PC-3 (cell line): ENCODE results near the gene AGPAT4. TPM values are rescaled to one million over a fixed set of nuclear protein-coding genes. Genes with fewer than 3 reads are reported as not detected.

Experiments
- ATAC-seq: fragments of 200-7000 bp; cut with Tn5 transposase; 2 replicates; pipeline ENCODE4 v1.9.1; 2020; ENCODE audit warnings: mild to moderate bottlenecking, moderate library complexity
- BruUV-seq: library from RNA; stranded (reverse); fragments of 400-500 nt; replicated peaks from 2 replicates; lab custom pipeline; 2021; lab: Mats Ljungman, UMichigan
- CTCF ChIA-PET: fragments of 300-600 bp; sonication (Branson Sonifier 250); formaldehyde crosslinking; loops from one replicate; lab custom pipeline; 2022; ENCODE audit warnings: antibody characterized with exemption; lab: Charles Lee
- POLR2A ChIA-PET: fragments of 300-600 bp; sonication (Branson Sonifier 250); formaldehyde crosslinking; loops from one replicate; lab custom pipeline; 2022; ENCODE audit warnings: antibody characterized with exemption; ENCODE audit not compliant: unreplicated experiment; lab: Charles Lee
- DNase-seq: peaks from one replicate; pipeline ENCODE4 v3.0.0-alpha.2; 2015
- H2AFZ ChIP-seq: fragments of 300-600 bp; sonication (generic); 2 replicates; pipeline ENCODE4 v1.6.0; 2016; ENCODE audit warnings: antibody characterized with exemption, low read length
- H3F3A ChIP-seq: fragments of 300-600 bp; sonication (generic); one replicate; pipeline ENCODE4 v1.6.0; 2017; ENCODE audit warnings: antibody characterized with exemption, low read length, control low read depth, mild to moderate bottlenecking; ENCODE audit not compliant: unreplicated experiment
- H3K27ac ChIP-seq: fragments of 300-600 bp; sonication (generic); 2 replicates; pipeline ENCODE4 v1.5.1; 2016; ENCODE audit warnings: mild to moderate bottlenecking, low read length
- H3K27me3 ChIP-seq: fragments of 300-600 bp; sonication (generic); 2 replicates; pipeline ENCODE4 v1.6.1; 2016; ENCODE audit warnings: low read length, mixed read lengths
- H3K36me3 ChIP-seq: fragments of 300-600 bp; sonication (generic); 2 replicates; pipeline ENCODE4 v1.6.1; 2016; ENCODE audit warnings: low read depth, mixed run types, low read length, mixed read lengths
- H3K4me1 ChIP-seq: fragments of 300-600 bp; sonication (generic); 2 replicates; pipeline ENCODE4 v1.5.1; 2016; ENCODE audit warnings: low read length; ENCODE audit not compliant: insufficient read depth
- H3K4me2 ChIP-seq: fragments of 300-600 bp; sonication (generic); 2 replicates; pipeline ENCODE4 v1.6.0; 2016; ENCODE audit warnings: low read length
- H3K4me3 ChIP-seq: fragments of 300-600 bp; sonication (generic); 2 replicates; pipeline ENCODE4 v1.5.1; 2016; ENCODE audit warnings: mild to moderate bottlenecking, low read length, mixed read lengths
- H3K79me2 ChIP-seq: fragments of 300-600 bp; sonication (generic); 2 replicates; pipeline ENCODE4 v1.6.1; 2017; ENCODE audit warnings: low read length, mixed read lengths
- H3K9ac ChIP-seq: fragments of 300-600 bp; sonication (generic); 2 replicates; pipeline ENCODE4 v1.6.0; 2016; ENCODE audit warnings: mild to moderate bottlenecking, low read length
- H3K9me2 ChIP-seq: fragments of 300-600 bp; sonication (generic); replicated peaks from 2 replicates; pipeline ENCODE4 v1.6.1; 2016; ENCODE audit warnings: mixed run types, low read length, mixed read lengths
- H3K9me3 ChIP-seq: fragments of 300-600 bp; sonication (generic); 2 replicates; pipeline ENCODE4 v1.6.1; 2016; ENCODE audit warnings: low read length, mixed read lengths
- H4K20me1 ChIP-seq: fragments of 300-600 bp; sonication (generic); 2 replicates; pipeline ENCODE4 v1.6.1; 2016; ENCODE audit warnings: low read length, mixed read lengths
- CTCF ChIP-seq: fragments of 300-600 bp; sonication (generic); conservative IDR thresholded peaks from 2 replicates; pipeline ENCODE4 v1.5.1; 2017; ENCODE audit warnings: antibody characterized with exemption, low read depth, mild to moderate bottlenecking, low read length
- EZH2 ChIP-seq: fragments of 300-600 bp; sonication (generic); IDR thresholded peaks from one replicate; pipeline ENCODE4 v1.6.1; 2017; ENCODE audit warnings: antibody characterized with exemption, mild to moderate bottlenecking, low read length; ENCODE audit not compliant: unreplicated experiment
- EZH2phosphoT487 ChIP-seq: fragments of 300-600 bp; sonication (generic); IDR thresholded peaks from 2 replicates; pipeline ENCODE4 v1.6.1; 2018; ENCODE audit warnings: mild to moderate bottlenecking, antibody characterized with exemption, low read length, borderline replicate concordance
- intact Hi-C: fragments of 100-400 bp; cut with micrococcal nuclease; formaldehyde crosslinking; loops from 2 replicates; pipeline ENCODE4 v1.9.0; 2023
- total RNA-seq: library from RNA; depleted of rRNA; stranded (reverse); fragments of >200 nt; gene quantifications from 2 replicates; pipeline ENCODE4 v1.2.3, GENCODE V29; 2014

AGPAT4 gene
- total RNA-seq, 1 experiment from 2014 or later, result 3.8 TPM

GRCh38 chr6:161255518-161255917 is 18.3 kb downstream of the AGPAT4 start:
- Histone ChIP-seq H3K79me2 (no peaks in the 10 kb centered on the region), H3K4me3 (no peak overlapping the region), H2AFZ (no peak overlapping the region), H3K9me3 (no peaks in the 10 kb centered on the region), H3F3A (no peaks in the 10 kb centered on the region), H4K20me1 (no peaks in the 10 kb centered on the region), H3K27ac (no peak overlapping the region), H3K4me2 (no peak overlapping the region), H3K36me3 (no peaks in the 10 kb centered on the region), H3K9ac (no peak overlapping the region), H3K9me2 (no peaks in the 10 kb centered on the region), H3K27me3 (no peaks in the 10 kb centered on the region), H3K4me1 (peaks cover 13% of the 10 kb centered on the region)
- DNase-seq (no peak), ATAC-seq (no peak)
- intact Hi-C loops, result no loop called here
- POLR2A ChIA-PET, result interaction anchor here (0.6 kb wide), 1 partner anchor 44 kb away, joined by 3 read pairs; no protein-coding TSS in a partner anchor
- CTCF ChIA-PET, result no interaction called here
- TF ChIP-seq EZH2phosphoT487 (no peak), CTCF (no peak), EZH2 (no peak)
- BruUV-seq, result no TSS peak

GRCh38 chr6:161254464-161255253 is 19.2 kb downstream of the AGPAT4 start:
- no peak overlapping the region for H3K4me2 ChIP-seq
- intact Hi-C loops, result no loop called here
- H3K36me3 ChIP-seq, result no peaks in the 10 kb centered on the region
- no peaks in the 10 kb centered on the region for H3K9me3 ChIP-seq
- H3K27ac ChIP-seq, result no peak overlapping the region
- H3K9me2 ChIP-seq, result no peaks in the 10 kb centered on the region
- CTCF ChIA-PET, result no interaction called here
- POLR2A ChIA-PET, result no interaction called here
- H3K27me3 ChIP-seq, result no peaks in the 10 kb centered on the region
- no peaks in the 10 kb centered on the region for H3F3A ChIP-seq
- H2AFZ ChIP-seq, result no peak overlapping the region
- no peaks in the 10 kb centered on the region for H4K20me1 ChIP-seq
- no peak for ATAC-seq
- no peaks in the 10 kb centered on the region for H3K79me2 ChIP-seq
- peaks cover 13% of the 10 kb centered on the region for H3K4me1 ChIP-seq
- no TSS peak for BruUV-seq
- no peak for DNase-seq
- H3K4me3 ChIP-seq, result no peak overlapping the region
- H3K9ac ChIP-seq, result no peak overlapping the region
- TF ChIP-seq EZH2phosphoT487, result no peak
- no peak for TF ChIP-seq EZH2
- TF ChIP-seq CTCF, result no peak

GRCh38 chr6:161254126-161254463 is 19.8 kb downstream of the AGPAT4 start:
- Histone ChIP-seq H3K9ac (no peak overlapping the region), H3K9me3 (no peaks in the 10 kb centered on the region), H3K79me2 (no peaks in the 10 kb centered on the region), H3K4me2 (no peak overlapping the region), H3F3A (no peaks in the 10 kb centered on the region), H3K27ac (no peak overlapping the region), H3K4me1 (peaks cover 13% of the 10 kb centered on the region), H3K27me3 (no peaks in the 10 kb centered on the region), H3K4me3 (no peak overlapping the region), H2AFZ (no peak overlapping the region), H3K9me2 (no peaks in the 10 kb centered on the region), H3K36me3 (no peaks in the 10 kb centered on the region), H4K20me1 (no peaks in the 10 kb centered on the region)
- TF ChIP-seq EZH2 (no peak), CTCF (no peak), EZH2phosphoT487 (no peak)
- ChIA-PET CTCF (no interaction called here), POLR2A (no interaction called here)
- DNase-seq (no peak), ATAC-seq (no peak)
- BruUV-seq, result no TSS peak
- intact Hi-C loops, result no loop called here
